HUES48 (cell line): Measurements from ENCODE around the gene GASK1A.
"Not testable (repeated sequence)": the region's sequence is repeated elsewhere in the genome, so short reads cannot be mapped to it uniquely, and the experiment has no call there.

Experiments
- H3K27ac ChIP-seq: one replicate; pipeline ENCODE4 v1.7.0; 2013; ENCODE audit warnings: low read depth, low read length, inconsistent platforms
- H3K27me3 ChIP-seq: 2 replicates; pipeline ENCODE4 v1.6.1; 2013; ENCODE audit warnings: mild to moderate bottlenecking, low read length; ENCODE audit not compliant: control insufficient read depth, insufficient read depth
- H3K36me3 ChIP-seq: 2 replicates; pipeline ENCODE4 v1.6.1; 2013; ENCODE audit warnings: low read length; ENCODE audit not compliant: control insufficient read depth, insufficient read depth
- H3K4me1 ChIP-seq: 2 replicates; pipeline ENCODE4 v1.6.1; 2013; ENCODE audit warnings: mild to moderate bottlenecking, low read length; ENCODE audit not compliant: control insufficient read depth, insufficient read depth
- H3K4me3 ChIP-seq: 2 replicates; pipeline ENCODE4 v1.5.1; 2013; ENCODE audit warnings: mild to moderate bottlenecking, low read depth, low read length
- H3K9ac ChIP-seq: 2 replicates; pipeline ENCODE4 v1.6.1; 2013; ENCODE audit warnings: mild to moderate bottlenecking, low read depth, low read length, moderate library complexity
- H3K9me3 ChIP-seq: 2 replicates; pipeline ENCODE4 v1.6.1; 2013; ENCODE audit warnings: low read length; ENCODE audit not compliant: control insufficient read depth, insufficient read depth

GASK1A gene

GRCh38 chr3:43062564-43063040, 83.5 kb downstream of the GASK1A start:
- no peaks in the 10 kb centered on the region for H3K36me3 ChIP-seq
- H3K27ac ChIP-seq = no peak overlapping the region
- H3K27me3 ChIP-seq = no peaks in the 10 kb centered on the region
- H3K4me1 ChIP-seq = no peaks in the 10 kb centered on the region; the same call in 1 of the 2 replicates
- peaks cover 15% of the 10 kb centered on the region for H3K9me3 ChIP-seq
- no peak overlapping the region for H3K4me3 ChIP-seq
- no peak overlapping the region for H3K9ac ChIP-seq

- Histone ChIP-seq H3K4me1 (no peaks in the 10 kb centered on the region; the same call in 1 of the 2 replicates), H3K9me3 (peaks cover 15% of the 10 kb centered on the region), H3K36me3 (no peaks in the 10 kb centered on the region), H3K27ac (no peak overlapping the region), H3K27me3 (no peaks in the 10 kb centered on the region), H3K9ac (no peak overlapping the region), H3K4me3 (no peak overlapping the region)
Observed at GRCh38 chr3:43063114-43063513, 84.0 kb downstream of the GASK1A start.

- not testable (repeated sequence) for H3K9ac ChIP-seq, H3K36me3 ChIP-seq, H3K27me3 ChIP-seq, H3K4me3 ChIP-seq, H3K9me3 ChIP-seq, H3K27ac ChIP-seq, H3K4me1 ChIP-seq
Observed at GRCh38 chr3:43070670-43071069, 91.6 kb downstream of the GASK1A start.

- no peaks in the 10 kb centered on the region for H3K36me3 ChIP-seq
- no peaks in the 10 kb centered on the region for H3K27me3 ChIP-seq
- H3K27ac ChIP-seq = no peak overlapping the region
- H3K9ac ChIP-seq = no peak overlapping the region
- H3K4me1 ChIP-seq = no peaks in the 10 kb centered on the region
- H3K9me3 ChIP-seq = no peaks in the 10 kb centered on the region
- no peak overlapping the region for H3K4me3 ChIP-seq
Observed at GRCh38 chr3:43071313-43071893, 92.3 kb downstream of the GASK1A start.

- Histone ChIP-seq H3K27ac (no peak overlapping the region), H3K27me3 (no peaks in the 10 kb centered on the region), H3K4me1 (no peaks in the 10 kb centered on the region), H3K4me3 (no peak overlapping the region), H3K9me3 (no peaks in the 10 kb centered on the region), H3K9ac (no peak overlapping the region), H3K36me3 (no peaks in the 10 kb centered on the region)
Observed at GRCh38 chr3:43072361-43072760, 93.2 kb downstream of the GASK1A start.

GRCh38 chr3:43073116-43073835, 94.2 kb downstream of the GASK1A start:
- H3K9me3 ChIP-seq = no peaks in the 10 kb centered on the region
- H3K4me1 ChIP-seq = no peaks in the 10 kb centered on the region
- H3K4me3 ChIP-seq = no peak overlapping the region
- H3K36me3 ChIP-seq = no peaks in the 10 kb centered on the region
- no peak overlapping the region for H3K9ac ChIP-seq
- H3K27ac ChIP-seq = no peak overlapping the region
- H3K27me3 ChIP-seq = no peaks in the 10 kb centered on the region

GRCh38 chr3:43073836-43074220, 94.7 kb downstream of the GASK1A start:
- no peak overlapping the region for H3K27ac ChIP-seq
- no peak overlapping the region for H3K4me3 ChIP-seq
- no peaks in the 10 kb centered on the region for H3K27me3 ChIP-seq
- no peak overlapping the region for H3K9ac ChIP-seq
- H3K9me3 ChIP-seq = no peaks in the 10 kb centered on the region
- no peaks in the 10 kb centered on the region for H3K36me3 ChIP-seq
- no peaks in the 10 kb centered on the region for H3K4me1 ChIP-seq

GRCh38 chr3:43074482-43074881, 95.4 kb downstream of the GASK1A start:
- Histone ChIP-seq H3K27me3 (no peaks in the 10 kb centered on the region), H3K27ac (no peak overlapping the region), H3K36me3 (peaks cover under 1% of the 10 kb centered on the region; the same call in 1 of the 2 replicates), H3K4me1 (no peaks in the 10 kb centered on the region), H3K4me3 (no peak overlapping the region), H3K9ac (no peak overlapping the region), H3K9me3 (no peaks in the 10 kb centered on the region)

GRCh38 chr3:43074901-43075689, 96.0 kb downstream of the GASK1A start:
- no peak overlapping the region for H3K9ac ChIP-seq

GRCh38 chr3:43075904-43076661, 97.0 kb downstream of the GASK1A start:
- Histone ChIP-seq H3K9ac (no peak overlapping the region), H3K4me3 (no peak overlapping the region), H3K27me3 (no peaks in the 10 kb centered on the region), H3K9me3 (no peaks in the 10 kb centered on the region), H3K36me3 (peaks cover 16% of the 10 kb centered on the region), H3K4me1 (no peaks in the 10 kb centered on the region), H3K27ac (no peak overlapping the region)

More at GRCh38 chr3:43074901-43075689, 96.0 kb downstream of the GASK1A start:
- Histone ChIP-seq H3K4me1 (no peaks in the 10 kb centered on the region), H3K27ac (no peak overlapping the region), H3K36me3 (peaks cover 7% of the 10 kb centered on the region; the same call in 1 of the 2 replicates), H3K4me3 (no peak overlapping the region), H3K27me3 (no peaks in the 10 kb centered on the region), H3K9me3 (no peaks in the 10 kb centered on the region)
